Right lobe of liver (tissue), 6 donors: Measurements from ENCODE around the gene ZKSCAN5. TPM values are rescaled to one million over a fixed set of nuclear protein-coding genes. Genes with fewer than 3 reads are reported as not detected.

ENCODE experiments used
- ATAC-seq, 4 donors: fragments of 200-7000 bp; cut with Tn5 transposase; one replicate each; pipeline ENCODE4 v1.9.1; 2020; ENCODE audit warnings: mild to moderate bottlenecking in 4 of 4, moderate library complexity in 4 of 4
- DNase-seq, 3 donors: peaks; one replicate each; pipeline ENCODE4 v3.0.0-alpha.2; 2020
- H3K27ac ChIP-seq, 3 donors: fragments of 200-600 bp; one replicate each; pipeline ENCODE4 v1.8.0; 2022
- H3K27me3 ChIP-seq, 2 donors: fragments of 200-600 bp; one replicate each; pipeline ENCODE4 v1.8.0; 2022
- H3K36me3 ChIP-seq, 4 donors: fragments of 200-600 bp; sonication (generic) in 1 of 4; one replicate each; pipeline versions ENCODE4 v1.5.1 to v1.8.0; 2017 to 2022; ENCODE audit warnings: control low read depth in 1 of 4
- H3K4me1 ChIP-seq, 4 donors: fragments of 200-600 bp; sonication (generic) in 1 of 4; one replicate each; pipeline versions ENCODE4 v1.5.1 to v1.8.0; 2017 to 2022; ENCODE audit warnings: control low read depth in 1 of 4
- H3K4me3 ChIP-seq, 3 donors: fragments of 200-600 bp; one replicate each; pipeline ENCODE4 v1.8.0; 2022
- H3K9me3 ChIP-seq, 4 donors: fragments of 200-600 bp; sonication (generic) in 1 of 4; one replicate each; pipeline versions ENCODE4 v1.5.1 to v1.8.0; 2017 to 2022; ENCODE audit warnings: control low read depth in 1 of 4
- POLR2A ChIP-seq: fragments of 450-650 bp; IDR thresholded peaks from one replicate; pipeline ENCODE4 v1.6.1; 2017; ENCODE audit warnings: antibody characterized with exemption, mild to moderate bottlenecking
- WGBS: methylation state at CpG from one replicate; pipeline ENCODE4 v1.1.6; 2018; ENCODE audit warnings: low coverage, low lambda C conversion rate; ENCODE audit not compliant: insufficient coverage; ENCODE audit errors: missing lambda C conversion rate; 5-methylcytosine and 5-hydroxymethylcytosine counted together
- intact Hi-C, 2 donors: fragments of 100-400 bp; cut with DNase I; formaldehyde crosslinking; loops; one replicate each; pipeline versions ENCODE4 v1.11.2 to v1.14.1; 2022
- total RNA-seq, 6 experiments: library from RNA; depleted of rRNA in 2 of 6; stranded (reverse); fragments of >200 nt in 2 of 6; fragmentation: NEBNext Ultra II Directional in 3 of 6; extraction: Animal tissue kit (Norgen Biotek cat#: 25700) in 3 of 6; gene quantifications; one replicate each; pipeline versions ENCODE4 v1.1.0 to v1.2.4, GENCODE V29; 2016 to 2023
- TF ChIP-seq, protein P1 (sequence below), 4 donors: fragments of 200-600 bp in 3 of 4; fragments of 450-650 bp in 1 of 4; IDR thresholded peaks; one replicate each; pipeline versions ENCODE4 v1.5.1 to v1.8.0; 2016 to 2022; ENCODE audit warnings: antibody characterized with exemption in 4 of 4, mild to moderate bottlenecking in 2 of 4
- donor health status: DM: no; HTN: yes; CAD: no.
- donor health status: DM: no; HTN: no; CAD: no.
- donor health status: DM: no; HTN: no; CAD: no.
- donor health status: DM: no; HTN: yes; CAD: no.
- donor health status: DM: no; HTN: yes; CAD: no.

The ZKSCAN5 gene
- total RNA-seq, 6 experiments from 2014 or later = 2.7 to 4.4 (median 3.1) TPM

DNA sequence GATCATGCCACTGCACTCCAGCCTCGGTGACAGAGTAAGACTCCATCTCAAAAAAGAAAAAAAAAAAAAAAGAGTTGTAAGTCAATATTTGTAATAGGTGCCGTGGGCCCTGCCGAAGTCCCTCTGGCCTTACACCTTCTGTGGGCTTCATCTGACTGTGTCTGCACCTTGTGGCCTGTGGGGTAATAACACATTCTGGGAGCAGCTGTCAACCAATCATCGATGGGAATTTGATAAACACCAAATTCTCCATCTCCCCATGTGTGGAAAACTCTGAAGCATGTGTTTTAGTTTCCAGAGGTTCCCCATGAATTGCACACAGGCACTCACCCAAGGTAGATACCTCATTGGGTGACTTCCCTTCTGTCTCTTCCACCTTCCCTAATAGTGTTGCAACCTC, 15.2 kb upstream of the ZKSCAN5 start:
- peak in 2 of 4 donors; percentile 32 to 50 for ATAC-seq
- intact Hi-C loops = no loop called here
- Histone ChIP-seq H3K27me3 (no peaks in the 10 kb centered on the region), H3K4me1 (no peaks in the 10 kb centered on the region), H3K4me3 (no peak overlapping the region), H3K27ac (no peak overlapping the region), H3K36me3 (peaks cover 0 to 16% (median 9%) of the 10 kb centered on the region in 4 donors), H3K9me3 (peaks cover 0 to 12% (median 4%) of the 10 kb centered on the region in 4 donors)
- peak in 1 of 3 donors; percentile 2 for DNase-seq
- WGBS = 45% methylated on average over 3 of the region's 4 CpGs
- no peak for TF ChIP-seq POLR2A
- TF ChIP-seq, protein P1, sequence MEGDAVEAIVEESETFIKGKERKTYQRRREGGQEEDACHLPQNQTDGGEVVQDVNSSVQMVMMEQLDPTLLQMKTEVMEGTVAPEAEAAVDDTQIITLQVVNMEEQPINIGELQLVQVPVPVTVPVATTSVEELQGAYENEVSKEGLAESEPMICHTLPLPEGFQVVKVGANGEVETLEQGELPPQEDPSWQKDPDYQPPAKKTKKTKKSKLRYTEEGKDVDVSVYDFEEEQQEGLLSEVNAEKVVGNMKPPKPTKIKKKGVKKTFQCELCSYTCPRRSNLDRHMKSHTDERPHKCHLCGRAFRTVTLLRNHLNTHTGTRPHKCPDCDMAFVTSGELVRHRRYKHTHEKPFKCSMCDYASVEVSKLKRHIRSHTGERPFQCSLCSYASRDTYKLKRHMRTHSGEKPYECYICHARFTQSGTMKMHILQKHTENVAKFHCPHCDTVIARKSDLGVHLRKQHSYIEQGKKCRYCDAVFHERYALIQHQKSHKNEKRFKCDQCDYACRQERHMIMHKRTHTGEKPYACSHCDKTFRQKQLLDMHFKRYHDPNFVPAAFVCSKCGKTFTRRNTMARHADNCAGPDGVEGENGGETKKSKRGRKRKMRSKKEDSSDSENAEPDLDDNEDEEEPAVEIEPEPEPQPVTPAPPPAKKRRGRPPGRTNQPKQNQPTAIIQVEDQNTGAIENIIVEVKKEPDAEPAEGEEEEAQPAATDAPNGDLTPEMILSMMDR (IDR thresholded peaks at IDR 0.05) = no peak

DNA sequence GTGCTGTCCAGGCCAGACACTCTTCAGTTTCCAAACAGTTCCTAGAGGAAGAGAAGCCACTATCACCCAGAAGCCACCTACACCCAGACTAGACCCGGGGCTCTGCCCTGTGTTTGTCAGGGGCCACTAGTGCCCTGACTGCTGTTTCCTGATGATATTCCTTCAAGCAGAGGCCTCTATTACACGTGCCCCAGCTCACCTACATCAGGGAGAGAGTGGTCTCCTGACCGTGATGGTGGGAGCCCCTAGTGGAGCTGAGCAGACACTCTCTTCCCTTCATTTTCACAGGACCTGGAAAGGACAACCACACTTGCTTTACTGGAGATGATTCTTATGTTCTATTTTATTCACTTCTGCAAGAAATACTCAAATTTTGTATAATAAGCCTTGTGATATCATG, 13.6 kb upstream of the ZKSCAN5 start:
- Histone ChIP-seq H3K27me3 (no peaks in the 10 kb centered on the region), H3K4me1 (no peaks in the 10 kb centered on the region), H3K9me3 (peaks cover 0 to 19% (median 5%) of the 10 kb centered on the region in 4 donors), H3K36me3 (peaks cover 0 to 29% (median 13%) of the 10 kb centered on the region in 4 donors), H3K27ac (no peak overlapping the region), H3K4me3 (no peak overlapping the region)
- DNase-seq (peak in 1 of 3 donors; percentile 11), ATAC-seq (no peak)
- WGBS = no CpG with 5 or more reads among the region's 3 CpGs
- intact Hi-C loops = no loop called here
- TF ChIP-seq, protein P1 (IDR thresholded peaks at IDR 0.05) = no peak
- TF ChIP-seq POLR2A = no peak

DNA sequence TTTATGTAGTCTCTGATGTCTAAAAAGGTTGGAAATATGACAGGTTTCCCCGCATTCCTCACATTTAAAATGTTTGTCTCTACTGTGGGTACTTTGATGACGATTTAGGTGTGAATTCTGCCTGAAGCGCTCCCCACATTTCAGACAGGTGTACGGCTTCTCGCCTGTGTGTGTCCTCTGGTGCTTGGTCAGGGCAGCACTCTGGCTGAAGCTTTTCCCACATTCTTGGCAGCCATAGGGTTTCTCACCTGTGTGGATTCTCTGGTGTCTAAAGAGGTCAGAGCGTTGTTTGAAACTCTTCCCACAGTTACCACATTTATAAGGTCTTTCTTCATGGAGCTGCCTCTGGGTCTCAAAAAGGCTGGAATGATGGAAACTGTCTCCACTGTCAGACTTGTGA, 10.6 kb upstream of the ZKSCAN5 start:
- Histone ChIP-seq H3K9me3 (peaks cover 0 to 19% (median 5%) of the 10 kb centered on the region in 4 donors), H3K27ac (no peak overlapping the region), H3K27me3 (no peaks in the 10 kb centered on the region), H3K4me1 (peaks cover 0 to 12% (median 7%) of the 10 kb centered on the region in 4 donors), H3K36me3 (peaks cover 0 to 48% (median 15%) of the 10 kb centered on the region in 4 donors), H3K4me3 (no peak overlapping the region)
- intact Hi-C loops = no loop called here
- ATAC-seq (no peak), DNase-seq (peak in 1 of 3 donors; percentile 1)
- TF ChIP-seq, protein P1 (IDR thresholded peaks at IDR 0.05) = no peak
- no peak for TF ChIP-seq POLR2A
- WGBS = 100% methylated on average over 3 of the region's 6 CpGs

DNA sequence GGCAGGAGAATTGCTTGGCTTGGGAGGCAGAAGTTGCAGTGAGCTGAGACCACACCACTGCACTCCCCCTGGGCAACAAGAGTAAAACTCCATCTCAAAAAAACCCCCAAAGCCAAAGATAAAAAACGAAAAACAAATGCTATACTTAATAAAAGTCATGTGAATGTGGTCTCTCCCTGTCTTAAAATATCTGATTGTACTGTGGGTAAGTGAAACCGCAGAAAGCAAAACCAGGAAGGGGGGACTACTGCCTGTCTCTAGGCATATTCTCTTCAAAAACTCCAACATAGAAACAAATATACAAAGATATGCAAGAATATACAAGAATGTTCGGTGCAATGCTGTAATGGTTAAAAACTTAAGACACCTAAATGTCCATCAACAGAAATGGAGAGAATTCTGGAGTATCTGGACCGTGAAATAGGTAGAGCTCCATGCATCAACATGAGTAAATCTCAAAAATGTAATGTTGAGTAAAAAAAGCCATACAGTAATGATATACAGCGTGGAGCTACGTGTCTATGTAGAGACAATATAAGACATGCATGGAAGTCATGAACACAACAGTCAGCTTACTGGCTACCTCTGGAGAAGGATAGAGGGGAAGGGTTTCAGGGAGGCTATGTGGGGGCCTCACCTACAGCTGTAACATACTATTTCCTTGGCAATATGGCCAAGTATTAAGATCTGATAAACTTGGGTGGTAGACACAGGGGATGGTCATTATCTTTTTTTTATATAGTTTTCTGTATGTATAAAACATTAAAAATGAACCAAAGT, 6.5 kb upstream of the ZKSCAN5 start:
- H3K4me3 ChIP-seq = peak overlapping the region in 2 of 3 donors; percentile 86 to 100
- H3K9me3 ChIP-seq = peaks cover 0 to 19% (median 5%) of the 10 kb centered on the region in 4 donors
- ATAC-seq = no peak
- WGBS = 71% methylated on average over 6 of the region's 6 CpGs
- peaks cover 3 to 22% (median 8%) of the 10 kb centered on the region in 4 donors for H3K4me1 ChIP-seq
- peaks cover 0 to 45% (median 14%) of the 10 kb centered on the region in 4 donors for H3K36me3 ChIP-seq
- TF ChIP-seq, protein P1 (IDR thresholded peaks at IDR 0.05) = no peak
- TF ChIP-seq POLR2A = no peak
- no peak overlapping the region for H3K27ac ChIP-seq
- intact Hi-C loops = no loop called here
- no peak for DNase-seq
- no peaks in the 10 kb centered on the region for H3K27me3 ChIP-seq
